Nephron (organoid): ENCODE results near the gene UBE2E1.
"Not testable (repeated sequence)": the region's sequence is repeated elsewhere in the genome, so short reads cannot be mapped to it uniquely, and the experiment has no call there.

Experiments used
- H3K27ac Mint-ChIP-seq, 3 experiments: 2 replicates each; pipeline ENCODE4 v1.8.0; 2020; ENCODE audit warnings: mixed read lengths in 3 of 3, mild to moderate bottlenecking in 2 of 3, moderate library complexity in 1 of 3
- H3K27me3 Mint-ChIP-seq: 2 replicates; pipeline ENCODE4 v1.8.0; 2021; ENCODE audit warnings: low read depth, mild to moderate bottlenecking, moderate library complexity, mixed read lengths
- H3K36me3 Mint-ChIP-seq: 2 replicates; pipeline ENCODE4 v1.8.0; 2020; ENCODE audit warnings: low read depth, mixed read lengths
- H3K4me1 Mint-ChIP-seq: 2 replicates; pipeline ENCODE4 v1.8.0; 2020; ENCODE audit warnings: mixed read lengths
- H3K4me3 Mint-ChIP-seq, 3 experiments: 2 replicates each; pipeline ENCODE4 v1.8.0; 2020; ENCODE audit warnings: mild to moderate bottlenecking in 3 of 3, mixed read lengths in 3 of 3, moderate library complexity in 2 of 3
- H3K9me3 Mint-ChIP-seq: 2 replicates; pipeline ENCODE4 v1.8.0; 2020; ENCODE audit warnings: mixed read lengths
- TF ChIP-seq, protein P1 (sequence below), 3 experiments: fragments of 200-600 bp; sonication (generic); IDR thresholded peaks; one replicate each; pipeline ENCODE4 v1.5.0; 2021; ENCODE audit warnings: antibody characterized with exemption in 3 of 3; ENCODE audit not compliant: unreplicated experiment in 3 of 3

Gene UBE2E1

DNA sequence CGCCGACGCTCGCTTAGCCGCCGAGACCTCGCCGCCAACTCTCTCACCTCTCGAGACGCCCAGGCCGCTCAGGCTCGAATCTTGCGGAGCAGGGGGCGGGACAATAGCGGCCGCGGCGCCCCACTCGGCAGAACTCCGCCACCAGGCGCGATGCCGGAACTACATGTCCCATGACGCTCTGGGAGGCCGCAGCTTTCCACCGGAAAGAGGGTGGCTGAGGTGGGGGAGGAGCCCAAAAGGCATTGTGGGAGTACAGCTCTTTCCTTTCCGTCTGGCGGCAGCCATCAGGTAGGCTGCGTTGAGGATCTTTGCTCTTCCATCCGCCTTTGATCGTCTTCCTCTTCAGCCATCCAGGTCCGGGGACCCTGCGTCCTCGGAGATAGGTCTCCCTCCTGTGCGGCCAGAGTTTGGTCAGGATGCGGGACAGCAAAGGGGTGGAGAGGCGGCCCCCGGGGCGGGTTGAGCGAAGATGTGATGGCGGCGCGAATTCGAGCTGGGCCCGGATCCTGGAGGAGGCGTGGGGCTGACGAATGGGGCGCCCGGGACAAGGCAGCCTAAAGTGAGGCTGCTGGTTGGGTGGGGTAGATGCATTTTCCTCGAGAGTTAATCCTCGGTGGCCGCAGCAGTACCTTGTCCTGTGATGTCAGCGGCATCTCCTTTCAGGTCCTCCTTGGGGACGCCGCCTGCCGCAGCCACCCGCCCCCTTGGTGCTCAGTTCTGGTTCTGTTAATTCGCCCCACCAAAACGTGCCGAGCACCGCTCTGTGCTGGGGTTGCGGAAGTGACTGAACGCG, 111.3 kb downstream of the UBE2E1 start, which contains the start of the genes NKIRAS1 and RPL15:
TSS of gene NKIRAS1 (minus strand) at position 105 of the 793 bp plus-strand sequence. CDS start 6,086 bp downstream, outside the sequence.
TSS of gene RPL15 (plus strand) at position 247 of the 793 bp plus-strand sequence. CDS start 728 bp downstream, outside the sequence.
- Mint-ChIP-seq H3K4me1 (peaks cover 50% of the 10 kb centered on the region), H3K27me3 (no peaks in the 10 kb centered on the region), H3K4me3 (peak within 1 kb of the TSS; percentile 100), H3K27ac (peak within 1 kb of the TSS; percentile 98 to 100 (median 99)), H3K36me3 (peaks cover 52% of the 10 kb centered on the region), H3K9me3 (no peaks in the 10 kb centered on the region)
- TF ChIP-seq, protein P1, sequence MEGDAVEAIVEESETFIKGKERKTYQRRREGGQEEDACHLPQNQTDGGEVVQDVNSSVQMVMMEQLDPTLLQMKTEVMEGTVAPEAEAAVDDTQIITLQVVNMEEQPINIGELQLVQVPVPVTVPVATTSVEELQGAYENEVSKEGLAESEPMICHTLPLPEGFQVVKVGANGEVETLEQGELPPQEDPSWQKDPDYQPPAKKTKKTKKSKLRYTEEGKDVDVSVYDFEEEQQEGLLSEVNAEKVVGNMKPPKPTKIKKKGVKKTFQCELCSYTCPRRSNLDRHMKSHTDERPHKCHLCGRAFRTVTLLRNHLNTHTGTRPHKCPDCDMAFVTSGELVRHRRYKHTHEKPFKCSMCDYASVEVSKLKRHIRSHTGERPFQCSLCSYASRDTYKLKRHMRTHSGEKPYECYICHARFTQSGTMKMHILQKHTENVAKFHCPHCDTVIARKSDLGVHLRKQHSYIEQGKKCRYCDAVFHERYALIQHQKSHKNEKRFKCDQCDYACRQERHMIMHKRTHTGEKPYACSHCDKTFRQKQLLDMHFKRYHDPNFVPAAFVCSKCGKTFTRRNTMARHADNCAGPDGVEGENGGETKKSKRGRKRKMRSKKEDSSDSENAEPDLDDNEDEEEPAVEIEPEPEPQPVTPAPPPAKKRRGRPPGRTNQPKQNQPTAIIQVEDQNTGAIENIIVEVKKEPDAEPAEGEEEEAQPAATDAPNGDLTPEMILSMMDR (IDR thresholded peaks at IDR 0.05; ENCODE audit: unreplicated experiment in 3 of 3): peak; percentile 54 to 67 (median 60)

DNA sequence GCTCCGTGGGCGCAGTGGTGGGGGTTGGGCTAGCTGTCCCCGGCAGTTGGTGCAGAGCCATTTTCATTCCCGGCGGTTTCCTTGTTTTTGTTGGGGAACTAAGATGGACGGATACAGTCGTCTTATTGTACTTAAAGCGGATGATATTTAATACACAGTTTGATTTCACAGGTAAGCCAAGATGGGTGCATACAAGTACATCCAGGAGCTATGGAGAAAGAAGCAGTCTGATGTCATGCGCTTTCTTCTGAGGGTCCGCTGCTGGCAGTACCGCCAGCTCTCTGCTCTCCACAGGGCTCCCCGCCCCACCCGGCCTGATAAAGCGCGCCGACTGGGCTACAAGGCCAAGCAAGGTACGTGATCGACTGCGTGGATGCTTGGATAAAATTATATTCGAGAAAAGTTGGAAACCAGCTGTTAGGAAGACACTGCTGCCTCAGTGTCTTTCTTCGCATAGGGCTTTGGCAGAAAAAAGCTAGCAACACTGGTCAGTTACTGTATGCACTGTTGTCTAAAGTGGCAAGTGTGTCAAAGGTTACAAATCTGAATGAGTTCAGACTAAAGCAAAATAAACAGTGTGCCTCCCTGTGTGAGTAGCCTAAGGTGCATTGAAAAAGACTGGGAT, 112.0 kb downstream of the UBE2E1 start:
- H3K36me3 Mint-ChIP-seq: peaks cover 53% of the 10 kb centered on the region
- H3K27ac Mint-ChIP-seq: peak overlapping the region; percentile 98 to 100 (median 99)
- H3K27me3 Mint-ChIP-seq, H3K9me3 Mint-ChIP-seq: not testable (repeated sequence)
- peaks cover 50% of the 10 kb centered on the region for H3K4me1 Mint-ChIP-seq
- H3K4me3 Mint-ChIP-seq: peak overlapping the region; percentile 100

DNA sequence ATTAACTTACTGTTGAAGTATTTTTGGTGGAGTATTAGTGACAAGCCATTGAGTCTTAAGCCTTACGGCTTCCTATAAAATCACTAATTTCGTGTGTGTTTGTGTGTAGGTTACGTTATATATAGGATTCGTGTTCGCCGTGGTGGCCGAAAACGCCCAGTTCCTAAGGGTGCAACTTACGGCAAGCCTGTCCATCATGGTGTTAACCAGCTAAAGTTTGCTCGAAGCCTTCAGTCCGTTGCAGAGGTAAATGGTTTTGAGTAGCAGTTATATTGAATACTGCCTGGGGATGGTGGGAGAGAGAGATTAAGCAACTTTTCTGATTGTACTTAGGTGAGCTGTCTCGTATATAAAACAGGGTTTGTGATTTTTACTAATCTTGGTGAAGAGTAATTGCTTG, 112.6 kb downstream of the UBE2E1 start:
- Mint-ChIP-seq H3K4me3 (peak overlapping the region; percentile 100), H3K36me3 (peaks cover 58% of the 10 kb centered on the region), H3K27ac (peak overlapping the region; percentile 98 to 100 (median 99)), H3K4me1 (peaks cover 50% of the 10 kb centered on the region)
- not testable (repeated sequence) for H3K9me3 Mint-ChIP-seq, H3K27me3 Mint-ChIP-seq

DNA sequence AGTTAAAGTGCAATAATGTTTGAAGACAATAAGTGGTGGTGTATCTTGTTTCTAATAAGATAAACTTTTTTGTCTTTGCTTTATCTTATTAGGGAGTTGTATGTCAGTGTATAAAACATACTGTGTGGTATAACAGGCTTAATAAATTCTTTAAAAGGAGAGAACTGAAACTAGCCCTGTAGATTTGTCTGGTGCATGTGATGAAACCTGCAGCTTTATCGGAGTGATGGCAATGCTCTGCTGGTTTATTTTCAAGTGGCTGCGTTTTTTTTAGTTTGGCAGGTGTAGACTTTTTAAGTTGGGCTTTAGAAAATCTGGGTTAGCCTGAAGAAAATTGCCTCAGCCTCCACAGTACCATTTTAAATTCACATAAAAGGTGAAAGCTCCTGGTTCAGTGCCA, 113.9 kb downstream of the UBE2E1 start:
- TF ChIP-seq, protein P1 (IDR thresholded peaks at IDR 0.05; ENCODE audit: unreplicated experiment in 3 of 3): no peak
- Mint-ChIP-seq H3K4me1 (peaks cover 47% of the 10 kb centered on the region), H3K27me3 (no peaks in the 10 kb centered on the region), H3K9me3 (no peaks in the 10 kb centered on the region), H3K27ac (no peak overlapping the region), H3K36me3 (peaks cover 61% of the 10 kb centered on the region), H3K4me3 (peak overlapping the region; percentile 100)

DNA sequence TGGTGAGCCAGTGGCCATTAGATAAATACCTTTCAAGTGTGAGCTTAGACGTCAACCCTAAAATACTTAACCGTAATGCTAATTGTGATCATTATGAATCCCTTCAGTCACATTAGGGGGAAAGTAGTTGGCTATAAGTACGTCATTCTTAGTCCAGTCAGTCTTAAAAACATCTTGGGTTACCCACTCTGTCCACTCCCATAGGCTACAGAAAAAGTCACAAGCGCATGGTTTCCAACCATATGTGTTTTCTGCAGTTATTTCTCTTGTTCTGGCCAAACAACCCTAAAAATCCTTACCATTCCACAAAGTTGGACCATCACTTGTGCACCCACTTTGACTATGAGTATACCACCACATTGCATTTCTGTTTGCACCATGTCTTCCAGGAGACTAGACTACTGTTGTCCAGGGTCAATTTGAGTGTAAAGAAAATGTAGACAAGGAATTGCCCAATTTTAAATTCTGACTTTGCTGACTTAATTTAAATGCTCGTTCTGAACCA, 114.4 kb downstream of the UBE2E1 start:
- Mint-ChIP-seq H3K4me3 (peak overlapping the region; percentile 100), H3K9me3 (no peaks in the 10 kb centered on the region), H3K36me3 (peaks cover 65% of the 10 kb centered on the region), H3K4me1 (peaks cover 41% of the 10 kb centered on the region), H3K27me3 (no peaks in the 10 kb centered on the region), H3K27ac (peak overlapping the region; percentile 38 to 67 (median 61))
- TF ChIP-seq, protein P1 (IDR thresholded peaks at IDR 0.05; ENCODE audit: unreplicated experiment in 3 of 3): no peak

DNA sequence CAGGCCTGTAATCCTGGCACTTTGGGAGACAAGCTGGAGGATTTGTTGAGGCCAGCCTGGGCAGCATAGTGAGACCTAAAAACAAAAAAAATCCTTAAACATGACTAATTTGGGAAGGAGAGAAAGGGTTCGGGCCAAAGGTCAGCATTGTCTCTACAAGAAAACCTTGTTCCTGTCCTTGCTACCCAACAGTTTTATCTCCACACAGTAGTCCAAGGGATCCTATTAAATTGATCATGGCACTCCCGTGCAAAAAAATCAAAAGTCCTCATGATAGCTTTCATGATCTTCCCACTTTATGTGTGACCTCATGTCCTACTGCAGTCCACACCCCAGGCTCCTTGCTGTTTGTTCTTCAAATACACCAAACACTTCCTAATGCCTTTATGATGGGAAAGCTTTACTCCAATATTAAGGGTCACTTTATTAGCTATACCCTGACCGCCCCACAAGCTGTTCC, 115.3 kb downstream of the UBE2E1 start:
- H3K36me3 Mint-ChIP-seq: peaks cover 65% of the 10 kb centered on the region
- H3K4me3 Mint-ChIP-seq: peak overlapping the region in 2 of 3 experiments; percentile 10 to 46
- no peaks in the 10 kb centered on the region for H3K27me3 Mint-ChIP-seq
- H3K27ac Mint-ChIP-seq: peak overlapping the region in 1 of 3 experiments; percentile 28
- no peaks in the 10 kb centered on the region for H3K9me3 Mint-ChIP-seq
- peaks cover 33% of the 10 kb centered on the region for H3K4me1 Mint-ChIP-seq
- TF ChIP-seq, protein P1 (IDR thresholded peaks at IDR 0.05; ENCODE audit: unreplicated experiment in 3 of 3): no peak
